ENCODE data around the gene NEUROG2. TPM values are rescaled to one million over a fixed set of nuclear protein-coding genes. Genes with fewer than 3 reads are reported as not detected.

Gene NEUROG2
- total and polyA plus RNA-seq, 9 of the 15 experiments (the other 6 are each of a cell fraction or from before 2014, with no cell fraction given) = 0.07 TPM; not detected in 7

DNA sequence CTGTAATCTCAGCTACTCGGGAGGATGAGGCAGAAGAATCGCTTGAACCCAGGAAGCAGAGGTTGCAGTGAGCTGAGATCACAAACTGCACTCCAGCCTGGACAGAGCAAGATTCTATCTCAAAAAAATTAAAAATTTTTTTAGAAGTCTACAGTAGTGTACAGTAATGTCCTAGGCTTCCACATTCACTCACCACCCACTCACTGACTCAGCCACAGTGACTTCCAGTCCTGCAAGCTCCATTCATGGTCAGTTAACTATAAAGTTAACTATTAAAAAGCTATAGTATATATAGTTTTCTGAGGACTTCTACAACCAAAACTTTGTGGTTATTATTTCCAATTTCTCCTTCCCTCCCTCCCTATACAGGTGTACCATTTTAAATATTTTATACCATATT is 34.7 kb upstream of the NEUROG2 start:
- Histone ChIP-seq H3K4me3 (no peak overlapping the region), H3K79me2 (ENCODE audit: control insufficient read depth, insufficient read depth, low read length) (no peaks in the 10 kb centered on the region), H3K9me1 (ENCODE audit: control insufficient read depth, insufficient read depth, low read length) (no peaks in the 10 kb centered on the region), H3K36me3 (ENCODE audit: control insufficient read depth, insufficient read depth, low read length) (peaks cover 14% of the 10 kb centered on the region; the same call in 1 of the 3 replicates), H3K27ac (ENCODE audit: extremely low read depth, low read depth, low read length) (no peak overlapping the region), H3K9me3 (replicated peaks; ENCODE audit: control insufficient read depth, insufficient read depth, low read depth, low read length) (no peaks in the 10 kb centered on the region), H3K9ac (ENCODE audit: insufficient read depth in 1 of 2, low read depth in 2 of 2, low read length in 2 of 2) (no peak overlapping the region), H3K27me3 (ENCODE audit: control insufficient read depth in 2 of 2, insufficient read depth in 2 of 2, low read length in 2 of 2) (no peaks in the 10 kb centered on the region), H2AFZ (ENCODE audit: low read depth, low read length) (no peak overlapping the region), H3K4me2 (ENCODE audit: insufficient read depth, low read length) (no peak overlapping the region), H3K4me1 (replicated peaks in 1 of 2; ENCODE audit: control insufficient read depth in 2 of 2, insufficient read depth in 2 of 2, low read length in 2 of 2) (no peaks in the 10 kb centered on the region), H4K20me1 (replicated peaks; ENCODE audit: control insufficient read depth, insufficient read depth, low read length) (no peaks in the 10 kb centered on the region)
- no peak for TF ChIP-seq STAT5B (CRISPR knock-in tag; IDR thresholded peaks at IDR 0.05)
- TF ChIP-seq EGR1 (conservative IDR thresholded peaks at IDR 0.05) = peak; percentile 27; the same call in 1 of the 2 replicates
- ATAC-seq = no peak
- no TSS peak for BruUV-seq (replicated peaks)
- ChIA-PET CTCF (ENCODE audit: low intra/inter-chr PET ratio) (no interaction called here), POLR2A (no interaction called here)
- WGBS (ENCODE audit: insufficient coverage, low coverage, missing lambda C conversion rate) = 90% methylated on average over 2 of the region's 2 CpGs
- intact Hi-C loops (cut with micrococcal nuclease) = no loop called here
- no peak for DNase-seq (ENCODE audit: extremely low read depth in 1 of 4, low spot score in 3 of 4)
- no peak for FAIRE-seq
- in situ Hi-C loops (cut with MboI) = no loop called here

DNA sequence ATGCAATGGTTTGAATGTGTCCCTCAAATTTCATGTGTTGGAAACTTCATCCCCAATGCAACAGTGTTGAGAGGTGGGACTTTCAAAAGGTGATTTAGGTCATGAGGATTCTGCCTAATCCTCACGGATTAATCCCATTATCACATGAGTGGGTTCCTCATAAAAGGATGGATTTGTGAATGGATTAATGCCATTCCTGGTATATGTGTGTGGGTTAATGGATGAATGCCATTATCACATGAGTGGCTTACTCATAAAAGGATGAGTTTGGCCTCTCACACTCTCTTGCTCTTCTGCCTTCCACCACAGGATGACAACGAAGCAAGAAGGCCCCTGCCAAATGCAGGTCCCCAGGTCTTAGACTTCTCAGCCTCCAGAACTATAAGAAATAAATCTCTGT is 30.5 kb upstream of the NEUROG2 start:
- Histone ChIP-seq H3K27ac (ENCODE audit: extremely low read depth, low read depth, low read length) (no peak overlapping the region), H2AFZ (ENCODE audit: low read depth, low read length) (no peak overlapping the region), H4K20me1 (replicated peaks; ENCODE audit: control insufficient read depth, insufficient read depth, low read length) (no peaks in the 10 kb centered on the region), H3K9me1 (ENCODE audit: control insufficient read depth, insufficient read depth, low read length) (no peaks in the 10 kb centered on the region), H3K27me3 (ENCODE audit: control insufficient read depth in 2 of 2, insufficient read depth in 2 of 2, low read length in 2 of 2) (no peaks in the 10 kb centered on the region), H3K4me3 (no peak overlapping the region), H3K79me2 (ENCODE audit: control insufficient read depth, insufficient read depth, low read length) (no peaks in the 10 kb centered on the region), H3K4me1 (replicated peaks in 1 of 2; ENCODE audit: control insufficient read depth in 2 of 2, insufficient read depth in 2 of 2, low read length in 2 of 2) (no peaks in the 10 kb centered on the region), H3K9me3 (replicated peaks; ENCODE audit: control insufficient read depth, insufficient read depth, low read depth, low read length) (no peaks in the 10 kb centered on the region), H3K4me2 (ENCODE audit: insufficient read depth, low read length) (no peak overlapping the region), H3K9ac (ENCODE audit: insufficient read depth in 1 of 2, low read depth in 2 of 2, low read length in 2 of 2) (no peak overlapping the region), H3K36me3 (ENCODE audit: control insufficient read depth, insufficient read depth, low read length) (peaks cover 3% of the 10 kb centered on the region; the same call in 1 of the 3 replicates)
- in situ Hi-C loops (cut with MboI) = no loop called here
- 41% methylated on average over 2 of the region's 2 CpGs for WGBS (ENCODE audit: insufficient coverage, low coverage, missing lambda C conversion rate)
- ChIA-PET CTCF (ENCODE audit: low intra/inter-chr PET ratio) (no interaction called here), POLR2A (no interaction called here)
- intact Hi-C loops (cut with micrococcal nuclease) = no loop called here
- no peak for ATAC-seq
- no TSS peak for BruUV-seq (replicated peaks)
- no peak for FAIRE-seq
- no peak for DNase-seq (ENCODE audit: extremely low read depth in 1 of 4, low spot score in 3 of 4)
- TF ChIP-seq, protein P1, sequence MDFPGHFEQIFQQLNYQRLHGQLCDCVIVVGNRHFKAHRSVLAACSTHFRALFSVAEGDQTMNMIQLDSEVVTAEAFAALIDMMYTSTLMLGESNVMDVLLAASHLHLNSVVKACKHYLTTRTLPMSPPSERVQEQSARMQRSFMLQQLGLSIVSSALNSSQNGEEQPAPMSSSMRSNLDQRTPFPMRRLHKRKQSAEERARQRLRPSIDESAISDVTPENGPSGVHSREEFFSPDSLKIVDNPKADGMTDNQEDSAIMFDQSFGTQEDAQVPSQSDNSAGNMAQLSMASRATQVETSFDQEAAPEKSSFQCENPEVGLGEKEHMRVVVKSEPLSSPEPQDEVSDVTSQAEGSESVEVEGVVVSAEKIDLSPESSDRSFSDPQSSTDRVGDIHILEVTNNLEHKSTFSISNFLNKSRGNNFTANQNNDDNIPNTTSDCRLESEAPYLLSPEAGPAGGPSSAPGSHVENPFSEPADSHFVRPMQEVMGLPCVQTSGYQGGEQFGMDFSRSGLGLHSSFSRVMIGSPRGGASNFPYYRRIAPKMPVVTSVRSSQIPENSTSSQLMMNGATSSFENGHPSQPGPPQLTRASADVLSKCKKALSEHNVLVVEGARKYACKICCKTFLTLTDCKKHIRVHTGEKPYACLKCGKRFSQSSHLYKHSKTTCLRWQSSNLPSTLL (IDR thresholded peaks at IDR 0.05) = no peak
- TF ChIP-seq NFIX (CRISPR knock-in tag; IDR thresholded peaks at IDR 0.05; ENCODE audit: low read depth) (no peak), ZC3H4 (CRISPR knock-in tag; IDR thresholded peaks at IDR 0.05; ENCODE audit: borderline replicate concordance) (no peak), SREBF2 (CRISPR knock-in tag; IDR thresholded peaks at IDR 0.05) (no peak), SMC3 (conservative IDR thresholded peaks at IDR 0.05; ENCODE audit: insufficient read depth, low read depth, low read length) (no peak), ESRRA (IDR thresholded peaks at IDR 0.05; ENCODE audit: borderline replicate concordance, low read depth) (no peak)
- TF ChIP-seq, protein P2, sequence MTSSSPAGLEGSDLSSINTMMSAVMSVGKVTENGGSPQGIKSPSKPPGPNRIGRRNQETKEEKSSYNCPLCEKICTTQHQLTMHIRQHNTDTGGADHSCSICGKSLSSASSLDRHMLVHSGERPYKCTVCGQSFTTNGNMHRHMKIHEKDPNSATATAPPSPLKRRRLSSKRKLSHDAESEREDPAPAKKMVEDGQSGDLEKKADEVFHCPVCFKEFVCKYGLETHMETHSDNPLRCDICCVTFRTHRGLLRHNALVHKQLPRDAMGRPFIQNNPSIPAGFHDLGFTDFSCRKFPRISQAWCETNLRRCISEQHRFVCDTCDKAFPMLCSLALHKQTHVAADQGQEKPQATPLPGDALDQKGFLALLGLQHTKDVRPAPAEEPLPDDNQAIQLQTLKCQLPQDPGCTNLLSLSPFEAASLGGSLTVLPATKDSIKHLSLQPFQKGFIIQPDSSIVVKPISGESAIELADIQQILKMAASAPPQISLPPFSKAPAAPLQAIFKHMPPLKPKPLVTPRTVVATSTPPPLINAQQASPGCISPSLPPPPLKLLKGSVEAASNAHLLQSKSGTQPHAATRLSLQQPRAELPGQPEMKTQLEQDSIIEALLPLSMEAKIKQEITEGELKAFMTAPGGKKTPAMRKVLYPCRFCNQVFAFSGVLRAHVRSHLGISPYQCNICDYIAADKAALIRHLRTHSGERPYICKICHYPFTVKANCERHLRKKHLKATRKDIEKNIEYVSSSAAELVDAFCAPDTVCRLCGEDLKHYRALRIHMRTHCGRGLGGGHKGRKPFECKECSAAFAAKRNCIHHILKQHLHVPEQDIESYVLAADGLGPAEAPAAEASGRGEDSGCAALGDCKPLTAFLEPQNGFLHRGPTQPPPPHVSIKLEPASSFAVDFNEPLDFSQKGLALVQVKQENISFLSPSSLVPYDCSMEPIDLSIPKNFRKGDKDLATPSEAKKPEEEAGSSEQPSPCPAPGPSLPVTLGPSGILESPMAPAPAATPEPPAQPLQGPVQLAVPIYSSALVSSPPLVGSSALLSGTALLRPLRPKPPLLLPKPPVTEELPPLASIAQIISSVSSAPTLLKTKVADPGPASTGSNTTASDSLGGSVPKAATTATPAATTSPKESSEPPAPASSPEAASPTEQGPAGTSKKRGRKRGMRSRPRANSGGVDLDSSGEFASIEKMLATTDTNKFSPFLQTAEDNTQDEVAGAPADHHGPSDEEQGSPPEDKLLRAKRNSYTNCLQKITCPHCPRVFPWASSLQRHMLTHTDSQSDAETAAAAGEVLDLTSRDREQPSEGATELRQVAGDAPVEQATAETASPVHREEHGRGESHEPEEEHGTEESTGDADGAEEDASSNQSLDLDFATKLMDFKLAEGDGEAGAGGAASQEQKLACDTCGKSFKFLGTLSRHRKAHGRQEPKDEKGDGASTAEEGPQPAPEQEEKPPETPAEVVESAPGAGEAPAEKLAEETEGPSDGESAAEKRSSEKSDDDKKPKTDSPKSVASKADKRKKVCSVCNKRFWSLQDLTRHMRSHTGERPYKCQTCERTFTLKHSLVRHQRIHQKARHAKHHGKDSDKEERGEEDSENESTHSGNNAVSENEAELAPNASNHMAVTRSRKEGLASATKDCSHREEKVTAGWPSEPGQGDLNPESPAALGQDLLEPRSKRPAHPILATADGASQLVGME (CRISPR knock-in tag; IDR thresholded peaks at IDR 0.05) = no peak

All from K562 (cell line).